ENCODE measurements around the gene PCDHA4.
A peak's percentile ranks its signal among the peaks of the same experiment; 100 is the strongest.
"Not testable (repeated sequence)": the region's sequence is repeated elsewhere in the genome, so short reads cannot be mapped to it uniquely, and the experiment has no call there.

PCDHA4 gene

GRCh38 chr5:140821375-140822280 is 14.8 kb downstream of the PCDHA4 start, which contains the start of gene PCDHA5:
TSS of gene PCDHA5 (plus strand) at chr5:140821613.
- DNase-seq (ENCODE audit: low spot score), result peak; percentile 19

GRCh38 chr5:140822281-140822629 is 15.4 kb downstream of the PCDHA4 start:
- no peak for DNase-seq (ENCODE audit: low spot score)

GRCh38 chr5:140822969-140823368 is 16.1 kb downstream of the PCDHA4 start:
- DNase-seq (ENCODE audit: low spot score), result not testable (repeated sequence)

GRCh38 chr5:140823475-140823874 is 16.6 kb downstream of the PCDHA4 start:
- DNase-seq (ENCODE audit: low spot score), result no peak

GRCh38 chr5:140827704-140828361 is 21.0 kb downstream of the PCDHA4 start, which contains the start of gene PCDHA6:
TSS of gene PCDHA6 (plus strand) at chr5:140827960. CDS start at chr5:140828092, 132 bp downstream.
- no peak for DNase-seq (ENCODE audit: low spot score)

GRCh38 chr5:140828362-140828737 is 21.5 kb downstream of the PCDHA4 start:
- no peak for DNase-seq (ENCODE audit: low spot score)

GRCh38 chr5:140829511-140830501 is 22.9 kb downstream of the PCDHA4 start:
- not testable (repeated sequence) for DNase-seq (ENCODE audit: low spot score)

GRCh38 chr5:140833993-140834392 is 27.1 kb downstream of the PCDHA4 start, which contains the start of gene PCDHA7:
TSS of gene PCDHA7 (plus strand) at chr5:140834269. CDS start at chr5:140834384, 115 bp downstream.
- DNase-seq (ENCODE audit: low spot score), result peak; percentile 40

GRCh38 chr5:140834439-140835008 is 27.7 kb downstream of the PCDHA4 start:
- not testable (repeated sequence) for DNase-seq (ENCODE audit: low spot score)

GRCh38 chr5:140835622-140836510 is 29.0 kb downstream of the PCDHA4 start:
- DNase-seq (ENCODE audit: low spot score), result no peak

- peak; percentile 21 for DNase-seq (ENCODE audit: low spot score)
These were observed 34.4 kb downstream of the PCDHA4 start, which contains the start of gene PCDHA8 for GRCh38 chr5:140840978-140841962. TSS of gene PCDHA8 (plus strand) at chr5:140841187. CDS start at chr5:140841322, 135 bp downstream.

GRCh38 chr5:140842798-140843733 is 36.2 kb downstream of the PCDHA4 start:
- DNase-seq (ENCODE audit: low spot score), result no peak

GRCh38 chr5:140848139-140849102 is 41.6 kb downstream of the PCDHA4 start, which contains the start of gene PCDHA9:
TSS of gene PCDHA9 (plus strand) at chr5:140848382. CDS start at chr5:140848496, 114 bp downstream.
- DNase-seq (ENCODE audit: low spot score), result not testable (repeated sequence)

GRCh38 chr5:140849831-140850634 is 43.2 kb downstream of the PCDHA4 start:
- not testable (repeated sequence) for DNase-seq (ENCODE audit: low spot score)
